Smooth muscle cell (in vitro differentiated cells): ENCODE measurements around the gene MST1. TPM values are rescaled to one million over a fixed set of nuclear protein-coding genes. Genes with fewer than 3 reads are reported as not detected.

ENCODE experiments used
- DNase-seq: peaks from one replicate; lab custom pipeline; 2025; ENCODE audit not compliant: unreplicated experiment; lab: John Stamatoyannopoulos, UW
- H2AFZ ChIP-seq: fragments of 200-600 bp; sonication (generic); 2 replicates; pipeline ENCODE4 v1.6.0; 2016; ENCODE audit warnings: antibody characterized with exemption, low read depth, mild to moderate bottlenecking
- H3F3A ChIP-seq: fragments of 200-600 bp; sonication (generic); 2 replicates; pipeline ENCODE4 v1.6.0; 2017; ENCODE audit warnings: antibody characterized with exemption, low read depth
- H3K27ac ChIP-seq: fragments of 200-600 bp; sonication (generic); 2 replicates; pipeline ENCODE4 v1.5.1; 2016; ENCODE audit warnings: low read depth, mild to moderate bottlenecking
- H3K27me3 ChIP-seq: fragments of 200-600 bp; sonication (generic); 2 replicates; pipeline ENCODE4 v1.6.1; 2016; ENCODE audit warnings: low read depth, mild to moderate bottlenecking
- H3K36me3 ChIP-seq: fragments of 200-600 bp; sonication (generic); 2 replicates; pipeline ENCODE4 v1.5.1; 2016; ENCODE audit warnings: low read depth
- H3K4me1 ChIP-seq: fragments of 200-600 bp; sonication (generic); 2 replicates; pipeline ENCODE4 v1.5.1; 2016; ENCODE audit warnings: low read depth
- H3K4me2 ChIP-seq: fragments of 200-600 bp; sonication (generic); 2 replicates; pipeline ENCODE4 v1.6.0; 2016; ENCODE audit warnings: mild to moderate bottlenecking
- H3K4me3 ChIP-seq: fragments of 200-600 bp; sonication (generic); 2 replicates; pipeline ENCODE4 v1.5.1; 2016; ENCODE audit warnings: mild to moderate bottlenecking
- H3K79me2 ChIP-seq: fragments of 200-600 bp; sonication (generic); 2 replicates; pipeline ENCODE4 v1.6.0; 2016; ENCODE audit warnings: low read depth, mild to moderate bottlenecking
- H3K9ac ChIP-seq: fragments of 200-600 bp; sonication (generic); 2 replicates; pipeline ENCODE4 v1.6.0; 2016; ENCODE audit warnings: low read depth
- H3K9me3 ChIP-seq: fragments of 200-600 bp; sonication (generic); replicated peaks from 2 replicates; pipeline ENCODE4 v1.5.1; 2016; ENCODE audit warnings: low read depth
- H4K20me1 ChIP-seq: fragments of 200-600 bp; sonication (generic); 2 replicates; pipeline ENCODE4 v1.6.0; 2016; ENCODE audit warnings: low read depth
- WGBS: methylation state at CpG from one replicate; pipeline ENCODE4 v1.1.7; 2016; ENCODE audit warnings: low lambda C conversion rate; 5-methylcytosine and 5-hydroxymethylcytosine counted together
- polyA plus RNA-seq: library from polyadenylated mRNA; unstranded; fragments of >200 nt; fragmentation: Nextera tagmentation; extraction: Ambion mirVana; gene quantifications from 2 replicates; pipeline ENCODE4 v1.2.1, GENCODE V29; 2016
- total RNA-seq: library from RNA; depleted of rRNA; stranded (reverse); fragments of >200 nt; gene quantifications from 2 replicates; pipeline ENCODE4 v1.2.3, GENCODE V29; 2014
- TF ChIP-seq, protein P1 (sequence below): fragments of 200-600 bp; sonication (generic); IDR thresholded peaks from 2 replicates; pipeline ENCODE4 v1.5.1; 2017; ENCODE audit warnings: borderline replicate concordance, mild to moderate bottlenecking, antibody characterized with exemption; ENCODE audit not compliant: insufficient read depth, poor library complexity, severe bottlenecking

Gene MST1
- total and polyA plus RNA-seq, 2 experiments from 2014 or later: 18.7 to 22.9 TPM

DNA sequence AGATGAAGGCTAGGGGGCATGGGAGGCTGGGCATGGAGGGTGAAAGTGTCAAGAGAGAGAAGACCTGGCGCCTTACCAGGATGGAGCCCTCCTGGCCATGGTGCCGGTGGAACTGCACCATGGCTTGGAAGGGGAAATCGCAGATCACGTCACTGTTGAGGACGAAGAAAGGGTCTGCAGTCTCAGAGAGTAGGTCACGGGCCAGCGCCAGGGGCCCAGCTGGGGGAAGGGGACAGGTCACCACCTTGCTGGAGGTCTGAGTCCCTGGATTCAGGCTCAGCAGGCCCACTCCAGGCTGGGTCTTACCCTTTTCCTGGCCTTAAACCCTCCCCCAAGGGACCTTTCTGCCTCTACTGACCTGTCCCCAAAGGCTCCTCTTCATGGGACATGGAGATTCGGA is 33.6 kb upstream of the MST1 start:
- 81% methylated on average over 7 of the region's 8 CpGs for WGBS

DNA sequence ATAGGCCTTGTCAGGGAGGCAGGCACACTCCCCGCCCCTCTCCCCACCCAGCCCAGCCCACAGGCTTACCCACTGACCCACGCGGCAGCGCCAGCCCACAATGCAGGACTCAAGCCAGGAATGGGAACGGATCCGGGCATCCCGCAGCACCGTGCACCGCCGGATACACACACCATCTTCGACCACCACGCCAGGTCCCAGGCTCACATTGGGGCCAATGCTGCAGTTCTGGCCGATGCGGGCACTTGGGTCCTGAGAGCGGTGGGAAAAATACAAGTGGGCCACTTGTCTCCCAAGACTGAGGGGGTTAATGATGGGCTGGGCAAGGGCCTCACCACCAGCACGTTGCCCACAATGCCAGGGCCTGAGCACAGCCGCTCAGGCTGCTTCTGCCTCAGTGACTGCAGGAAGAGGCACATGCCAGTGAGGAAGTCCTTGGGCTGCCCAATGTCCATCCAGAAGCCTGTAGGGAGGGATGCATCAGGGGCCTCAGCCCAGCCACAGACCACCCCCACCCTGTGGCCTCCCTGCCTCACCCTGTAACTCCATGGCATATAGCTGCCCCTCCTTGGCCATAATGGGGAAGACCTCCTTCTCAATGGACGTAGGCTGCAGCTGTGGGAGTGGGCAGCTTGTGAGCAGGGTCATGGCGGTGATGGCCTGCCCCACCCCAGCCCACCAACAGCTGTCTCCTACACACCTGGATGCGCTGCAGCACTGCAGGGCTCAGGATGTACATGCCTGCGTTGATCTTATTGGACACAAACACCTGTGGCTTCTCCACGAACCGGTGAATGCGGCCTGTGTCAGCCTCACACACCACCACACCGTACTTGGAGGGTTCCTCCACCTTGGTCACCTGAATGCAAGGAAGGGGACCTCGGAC is 32.9 kb upstream of the MST1 start:
- H2AFZ ChIP-seq: no peak overlapping the region
- H3K79me2 ChIP-seq: peaks cover 13% of the 10 kb centered on the region
- peaks cover 12% of the 10 kb centered on the region for H3K4me1 ChIP-seq
- TF ChIP-seq, protein P1, sequence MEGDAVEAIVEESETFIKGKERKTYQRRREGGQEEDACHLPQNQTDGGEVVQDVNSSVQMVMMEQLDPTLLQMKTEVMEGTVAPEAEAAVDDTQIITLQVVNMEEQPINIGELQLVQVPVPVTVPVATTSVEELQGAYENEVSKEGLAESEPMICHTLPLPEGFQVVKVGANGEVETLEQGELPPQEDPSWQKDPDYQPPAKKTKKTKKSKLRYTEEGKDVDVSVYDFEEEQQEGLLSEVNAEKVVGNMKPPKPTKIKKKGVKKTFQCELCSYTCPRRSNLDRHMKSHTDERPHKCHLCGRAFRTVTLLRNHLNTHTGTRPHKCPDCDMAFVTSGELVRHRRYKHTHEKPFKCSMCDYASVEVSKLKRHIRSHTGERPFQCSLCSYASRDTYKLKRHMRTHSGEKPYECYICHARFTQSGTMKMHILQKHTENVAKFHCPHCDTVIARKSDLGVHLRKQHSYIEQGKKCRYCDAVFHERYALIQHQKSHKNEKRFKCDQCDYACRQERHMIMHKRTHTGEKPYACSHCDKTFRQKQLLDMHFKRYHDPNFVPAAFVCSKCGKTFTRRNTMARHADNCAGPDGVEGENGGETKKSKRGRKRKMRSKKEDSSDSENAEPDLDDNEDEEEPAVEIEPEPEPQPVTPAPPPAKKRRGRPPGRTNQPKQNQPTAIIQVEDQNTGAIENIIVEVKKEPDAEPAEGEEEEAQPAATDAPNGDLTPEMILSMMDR: no peak
- DNase-seq: no peak
- no peaks in the 10 kb centered on the region for H3K9me3 ChIP-seq
- peak overlapping the region; percentile 90 for H3K4me2 ChIP-seq
- WGBS: 96% methylated on average over 26 of the region's 26 CpGs
- no peak overlapping the region for H3K9ac ChIP-seq
- peaks cover 16% of the 10 kb centered on the region for H4K20me1 ChIP-seq
- H3K27me3 ChIP-seq: no peaks in the 10 kb centered on the region
- peak overlapping the region; percentile 73 for H3K4me3 ChIP-seq
- H3F3A ChIP-seq: peaks cover 12% of the 10 kb centered on the region
- H3K27ac ChIP-seq: peak overlapping the region; percentile 94
- no peaks in the 10 kb centered on the region for H3K36me3 ChIP-seq

More for the DNA sequence above, 33.6 kb upstream of the MST1 start:
- peak overlapping the region; percentile 98 for H3K9ac ChIP-seq
- H3K27ac ChIP-seq: peak overlapping the region; percentile 94
- DNase-seq: no peak
- H3F3A ChIP-seq: peaks cover 12% of the 10 kb centered on the region
- H3K4me3 ChIP-seq: peak overlapping the region; percentile 73
- no peaks in the 10 kb centered on the region for H3K27me3 ChIP-seq
- H3K4me2 ChIP-seq: peak overlapping the region; percentile 90
- TF ChIP-seq, protein P1: no peak
- peaks cover 13% of the 10 kb centered on the region for H3K79me2 ChIP-seq
- no peaks in the 10 kb centered on the region for H3K9me3 ChIP-seq
- peaks cover 12% of the 10 kb centered on the region for H3K4me1 ChIP-seq
- H2AFZ ChIP-seq: no peak overlapping the region
- peaks cover 16% of the 10 kb centered on the region for H4K20me1 ChIP-seq
- no peaks in the 10 kb centered on the region for H3K36me3 ChIP-seq

DNA sequence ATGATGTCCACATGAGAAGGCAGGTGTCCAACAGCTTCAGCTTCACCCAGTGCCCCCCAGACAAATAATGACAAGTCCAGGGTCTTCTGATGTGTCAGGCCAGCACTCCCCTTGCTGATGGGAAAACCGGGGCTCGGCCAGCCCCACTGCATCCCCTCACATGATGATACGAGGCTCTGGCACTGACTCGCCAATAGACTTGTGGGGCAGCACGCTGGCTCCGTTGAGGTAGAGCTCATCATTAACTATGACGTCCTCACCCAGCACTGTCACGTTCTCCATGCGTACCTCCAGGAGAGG is 32.3 kb upstream of the MST1 start:
- H3K9ac ChIP-seq: no peak overlapping the region
- H3F3A ChIP-seq: peaks cover 12% of the 10 kb centered on the region
- H3K27ac ChIP-seq: no peak overlapping the region
- H3K36me3 ChIP-seq: no peaks in the 10 kb centered on the region
- TF ChIP-seq, protein P1: no peak
- peaks cover 13% of the 10 kb centered on the region for H3K79me2 ChIP-seq
- H2AFZ ChIP-seq: no peak overlapping the region
- 94% methylated on average over 8 of the region's 9 CpGs for WGBS
- H3K4me2 ChIP-seq: no peak overlapping the region
- peaks cover 16% of the 10 kb centered on the region for H4K20me1 ChIP-seq
- DNase-seq: no peak
- H3K4me1 ChIP-seq: peaks cover 12% of the 10 kb centered on the region
- H3K4me3 ChIP-seq: no peak overlapping the region
- no peaks in the 10 kb centered on the region for H3K27me3 ChIP-seq
- no peaks in the 10 kb centered on the region for H3K9me3 ChIP-seq
